Measurements from ENCODE around the gene GSTM4. TPM values are rescaled to one million over a fixed set of nuclear protein-coding genes. Genes with fewer than 3 reads are reported as not detected.

The GSTM4 gene
- total RNA-seq, 1 experiment from 2014 or later = 22.0 TPM

DNA sequence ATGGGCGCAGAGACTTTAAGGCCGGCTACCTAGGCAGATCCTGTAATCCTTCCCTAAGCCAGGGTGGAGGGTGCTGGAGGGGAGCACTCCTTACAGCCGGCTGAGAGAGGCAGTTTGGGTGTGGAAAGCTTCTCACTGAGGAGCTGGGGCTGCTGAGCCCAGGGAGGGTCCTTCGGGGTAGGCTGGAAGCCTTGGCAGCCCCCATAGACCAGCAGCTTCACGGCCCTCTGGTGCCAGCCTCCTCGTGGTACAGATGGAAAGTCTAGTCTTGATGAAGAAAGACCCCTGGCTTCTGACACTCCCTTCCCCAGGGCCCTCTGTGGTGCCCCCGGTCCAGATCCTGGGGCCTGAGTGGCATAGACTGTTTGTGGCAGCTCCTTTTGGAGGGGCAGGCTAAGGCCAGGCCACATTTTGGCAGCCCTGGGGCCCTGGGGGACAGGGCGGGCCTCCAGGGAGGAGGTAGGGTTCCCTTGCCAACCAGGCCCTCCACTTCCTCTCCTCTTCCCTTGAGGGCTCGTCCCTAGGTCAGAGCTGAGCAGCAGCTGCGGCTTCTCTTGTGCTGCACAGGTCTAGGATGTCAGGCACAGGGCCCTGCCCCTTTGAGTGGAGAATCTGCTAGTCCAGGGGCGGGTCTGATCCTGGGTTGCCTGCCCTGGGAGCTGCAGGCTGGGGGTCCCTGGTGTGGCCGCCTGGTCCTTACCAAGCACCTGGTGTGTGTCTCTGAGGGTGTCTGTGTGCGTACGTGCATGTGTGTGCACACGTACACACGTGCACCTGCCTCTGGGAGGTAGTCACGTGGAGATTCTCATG, 31.5 kb upstream of the GSTM4 start:
- in situ Hi-C loops (cut with HindIII; ENCODE audit: low pct_unique_long_range_greater_than_20kb, low sequenced_read_pairs) (no loop called here), intact Hi-C loops (cut with micrococcal nuclease; ENCODE audit: unreplicated experiment) (loop anchor here (5.0 kb wide), 1 partner anchor 77 kb away; the partner anchor contains the start of gene GNAI3)
- BruUV-seq (replicated peaks) = no TSS peak
- Histone ChIP-seq H3K9me3 (ENCODE audit: control insufficient read depth, insufficient read depth, low read depth, low read length) (no peaks in the 10 kb centered on the region), H3K4me1 (ENCODE audit: control insufficient read depth, insufficient read depth, low read length) (peaks cover 9% of the 10 kb centered on the region), H3K27ac (ENCODE audit: low read length) (no peak overlapping the region), H3K36me3 (ENCODE audit: control insufficient read depth, insufficient read depth, low read length) (no peaks in the 10 kb centered on the region), H3K4me3 (ENCODE audit: low read depth in 2 of 2, low read length in 2 of 2) (no peak overlapping the region), H3K27me3 (ENCODE audit: control insufficient read depth, insufficient read depth, low read length) (no peaks in the 10 kb centered on the region)
- CTCF ChIA-PET = no interaction called here
- TF ChIP-seq SIN3A (IDR thresholded peaks at IDR 0.05; ENCODE audit: borderline replicate concordance, insufficient read depth, low read depth, low read length) (no peak), TCF7L2 (IDR thresholded peaks at IDR 0.05; ENCODE audit: low read depth, low read length) (no peak), POLR2AphosphoS5 (IDR thresholded peaks at IDR 0.05; ENCODE audit: low read depth, low read length) (no peak), REST (IDR thresholded peaks at IDR 0.05; ENCODE audit: insufficient read depth in 1 of 2, low read depth in 2 of 2, low read length in 1 of 2) (no peak)
- TF ChIP-seq, protein P1, sequence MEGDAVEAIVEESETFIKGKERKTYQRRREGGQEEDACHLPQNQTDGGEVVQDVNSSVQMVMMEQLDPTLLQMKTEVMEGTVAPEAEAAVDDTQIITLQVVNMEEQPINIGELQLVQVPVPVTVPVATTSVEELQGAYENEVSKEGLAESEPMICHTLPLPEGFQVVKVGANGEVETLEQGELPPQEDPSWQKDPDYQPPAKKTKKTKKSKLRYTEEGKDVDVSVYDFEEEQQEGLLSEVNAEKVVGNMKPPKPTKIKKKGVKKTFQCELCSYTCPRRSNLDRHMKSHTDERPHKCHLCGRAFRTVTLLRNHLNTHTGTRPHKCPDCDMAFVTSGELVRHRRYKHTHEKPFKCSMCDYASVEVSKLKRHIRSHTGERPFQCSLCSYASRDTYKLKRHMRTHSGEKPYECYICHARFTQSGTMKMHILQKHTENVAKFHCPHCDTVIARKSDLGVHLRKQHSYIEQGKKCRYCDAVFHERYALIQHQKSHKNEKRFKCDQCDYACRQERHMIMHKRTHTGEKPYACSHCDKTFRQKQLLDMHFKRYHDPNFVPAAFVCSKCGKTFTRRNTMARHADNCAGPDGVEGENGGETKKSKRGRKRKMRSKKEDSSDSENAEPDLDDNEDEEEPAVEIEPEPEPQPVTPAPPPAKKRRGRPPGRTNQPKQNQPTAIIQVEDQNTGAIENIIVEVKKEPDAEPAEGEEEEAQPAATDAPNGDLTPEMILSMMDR (IDR thresholded peaks at IDR 0.05) = no peak
- POLR2A ChIA-PET = no interaction called here
- ATAC-seq (no peak), DNase-seq (ENCODE audit: low read depth, low spot score) (no peak)

DNA sequence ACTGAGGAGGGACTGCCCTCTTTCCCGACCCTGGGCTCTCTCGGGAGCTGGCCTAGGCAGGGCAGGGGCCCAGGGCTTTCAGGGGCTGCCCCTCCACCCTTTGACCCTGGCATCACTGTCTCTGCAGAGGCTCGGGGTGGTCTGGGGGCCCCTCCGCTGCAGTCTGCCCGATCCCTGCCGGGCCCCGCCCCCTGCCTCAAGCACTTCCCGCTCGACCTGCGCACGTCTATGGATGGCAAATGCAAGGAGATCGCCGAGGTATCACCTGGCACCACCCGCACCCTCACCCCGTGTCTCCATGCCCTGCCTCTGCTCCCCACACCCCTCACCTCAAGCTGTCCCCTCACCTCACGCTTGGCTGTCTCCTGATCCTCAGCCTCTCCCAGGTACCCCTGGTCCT, 30.7 kb upstream of the GSTM4 start:
- H3K4me3 ChIP-seq (ENCODE audit: low read depth in 2 of 2, low read length in 2 of 2) = no peak overlapping the region
- TF ChIP-seq, protein P1 (IDR thresholded peaks at IDR 0.05) = no peak
- TF ChIP-seq SIN3A (IDR thresholded peaks at IDR 0.05; ENCODE audit: borderline replicate concordance, insufficient read depth, low read depth, low read length) = no peak
- TF ChIP-seq REST (IDR thresholded peaks at IDR 0.05; ENCODE audit: insufficient read depth in 1 of 2, low read depth in 2 of 2, low read length in 1 of 2) = no peak
- no peak for TF ChIP-seq TCF7L2 (IDR thresholded peaks at IDR 0.05; ENCODE audit: low read depth, low read length)
- TF ChIP-seq POLR2AphosphoS5 (IDR thresholded peaks at IDR 0.05; ENCODE audit: low read depth, low read length) = no peak
- H3K27ac ChIP-seq (ENCODE audit: low read length) = no peak overlapping the region
- ATAC-seq (no peak), DNase-seq (ENCODE audit: low read depth, low spot score) (no peak)
- POLR2A ChIA-PET = no interaction called here
- CTCF ChIA-PET = no interaction called here
- intact Hi-C loops (cut with micrococcal nuclease; ENCODE audit: unreplicated experiment) (no loop called here), in situ Hi-C loops (cut with HindIII; ENCODE audit: low pct_unique_long_range_greater_than_20kb, low sequenced_read_pairs) (no loop called here)
- H3K27me3 ChIP-seq (ENCODE audit: control insufficient read depth, insufficient read depth, low read length) = no peaks in the 10 kb centered on the region
- H3K9me3 ChIP-seq (ENCODE audit: control insufficient read depth, insufficient read depth, low read depth, low read length) = no peaks in the 10 kb centered on the region
- no TSS peak for BruUV-seq (replicated peaks)
- H3K4me1 ChIP-seq (ENCODE audit: control insufficient read depth, insufficient read depth, low read length) = peaks cover 8% of the 10 kb centered on the region; the same call in 1 of the 2 replicates
- H3K36me3 ChIP-seq (ENCODE audit: control insufficient read depth, insufficient read depth, low read length) = no peaks in the 10 kb centered on the region

All from Panc1 (cell line).